Large intestine (tissue), 3 donors: ENCODE results near the gene TLL1. TPM values are rescaled to one million over a fixed set of nuclear protein-coding genes. Genes with fewer than 3 reads are reported as not detected.

Experiments
- DNase-seq, 2 donors: peaks; one replicate each; pipeline versions ENCODE4 v3.0.0 to v3.0.0-alpha.2; 2013
- H3K27ac ChIP-seq: one replicate; pipeline ENCODE4 v1.5.1; 2013; ENCODE audit warnings: low read length
- H3K27me3 ChIP-seq: 2 replicates; pipeline ENCODE4 v1.6.1; 2013; ENCODE audit warnings: low read length; ENCODE audit not compliant: control insufficient read depth, insufficient read depth
- H3K36me3 ChIP-seq: 2 replicates; pipeline ENCODE4 v1.6.1; 2013; ENCODE audit warnings: low read length; ENCODE audit not compliant: control insufficient read depth, insufficient read depth
- H3K4me1 ChIP-seq: one replicate; pipeline ENCODE4 v1.6.1; 2013; ENCODE audit warnings: low read length; ENCODE audit not compliant: control insufficient read depth, insufficient read depth
- H3K4me3 ChIP-seq: one replicate; pipeline ENCODE4 v1.5.1; 2013; ENCODE audit warnings: low read length
- H3K9me3 ChIP-seq: one replicate; pipeline ENCODE4 v1.6.1; 2013; ENCODE audit warnings: mild to moderate bottlenecking, low read depth, low read length, moderate library complexity; ENCODE audit not compliant: control insufficient read depth
- WGBS: methylation state at CpG from one replicate; pipeline ENCODE4 v1.1.5; 2013; ENCODE audit warnings: low lambda C conversion rate; ENCODE audit not compliant: insufficient coverage; 5-methylcytosine and 5-hydroxymethylcytosine counted together
- polyA plus RNA-seq: library from polyadenylated mRNA; unstranded; fragments of 120-200 nt; gene quantifications from one replicate; pipeline ENCODE4 v1.2.1, GENCODE V29; 2013

The TLL1 gene
- polyA plus RNA-seq, 1 donor = 2.8 TPM

- no CpG with 5 or more reads among the region's 2 CpGs for WGBS
- H3K4me1 ChIP-seq = no peaks in the 10 kb centered on the region
- H3K27me3 ChIP-seq = no peaks in the 10 kb centered on the region
- H3K36me3 ChIP-seq = no peaks in the 10 kb centered on the region
- no peak overlapping the region for H3K27ac ChIP-seq
- no peak overlapping the region for H3K4me3 ChIP-seq
- DNase-seq = no peak
- H3K9me3 ChIP-seq = no peaks in the 10 kb centered on the region
Measured at GRCh38 chr4:165928601-165929000, 55.6 kb downstream of the TLL1 start.

DNA sequence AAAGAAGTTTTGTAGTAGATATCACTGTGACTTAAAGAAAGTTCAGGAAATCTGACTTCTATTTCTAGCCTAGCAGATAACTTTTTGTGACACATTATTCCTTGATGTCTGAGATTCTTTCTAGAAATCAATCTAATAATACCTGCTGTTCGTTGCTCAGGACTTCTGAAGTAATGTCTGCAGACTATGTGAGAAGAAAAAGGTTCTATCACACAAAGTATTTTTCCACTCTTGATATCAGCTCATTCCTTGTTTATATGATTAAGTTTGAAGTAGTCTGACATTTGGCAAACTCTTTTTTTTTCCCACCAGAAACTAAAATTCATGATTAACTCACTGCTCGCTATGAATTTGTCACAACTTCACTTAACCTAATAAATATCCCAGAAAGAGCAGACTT is 56.6 kb downstream of the TLL1 start:
- WGBS = 83% methylated on average over 2 of the region's 2 CpGs
- Histone ChIP-seq H3K4me3 (no peak overlapping the region), H3K4me1 (no peaks in the 10 kb centered on the region), H3K27me3 (no peaks in the 10 kb centered on the region), H3K9me3 (no peaks in the 10 kb centered on the region), H3K36me3 (no peaks in the 10 kb centered on the region), H3K27ac (no peak overlapping the region)
- no peak for DNase-seq

DNA sequence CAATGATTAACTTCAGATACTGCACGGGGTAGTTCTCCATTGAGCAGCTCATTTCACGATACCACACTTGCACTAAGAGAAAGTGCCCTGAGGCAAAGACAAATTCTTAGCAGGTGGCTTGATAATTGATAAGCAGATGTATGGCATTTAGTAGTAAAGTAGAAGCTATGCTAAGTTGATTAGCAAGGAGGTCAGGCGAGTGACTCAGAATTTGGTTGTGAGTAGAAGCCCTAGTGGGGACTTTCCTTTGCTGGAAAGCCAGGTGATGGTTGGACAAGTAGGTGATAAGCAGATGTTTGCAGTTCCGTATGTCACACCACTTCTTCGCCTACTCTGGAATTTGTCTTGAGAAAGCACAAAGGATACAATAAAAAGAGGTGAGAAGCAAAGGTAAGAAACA is 58.7 kb downstream of the TLL1 start:
- Histone ChIP-seq H3K4me3 (no peak overlapping the region), H3K9me3 (no peaks in the 10 kb centered on the region), H3K4me1 (no peaks in the 10 kb centered on the region), H3K27me3 (no peaks in the 10 kb centered on the region), H3K36me3 (no peaks in the 10 kb centered on the region), H3K27ac (no peak overlapping the region)
- no peak for DNase-seq
- 100% methylated on average over 1 of the region's 5 CpGs for WGBS

DNA sequence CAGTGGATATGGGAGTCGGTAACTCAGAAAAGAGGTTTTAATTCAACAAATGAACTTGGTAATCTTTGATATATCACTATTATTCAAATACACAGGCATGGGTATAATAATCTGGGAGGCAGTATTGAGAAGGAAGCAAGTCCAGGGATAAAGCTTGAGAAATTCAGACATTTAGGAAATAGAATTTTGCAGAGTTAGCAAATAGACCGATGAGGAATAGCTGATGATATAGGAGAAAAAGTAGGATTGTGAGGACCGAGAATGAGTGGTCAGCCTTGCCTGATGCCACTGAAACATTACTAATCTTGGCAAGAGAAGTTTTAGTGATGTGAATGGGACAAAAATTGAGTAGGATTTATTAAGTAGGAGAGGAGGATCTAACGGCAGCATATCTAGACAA is 71.9 kb downstream of the TLL1 start:
- H3K4me3 ChIP-seq = no peak overlapping the region
- DNase-seq = no peak
- H3K4me1 ChIP-seq = no peaks in the 10 kb centered on the region
- no peaks in the 10 kb centered on the region for H3K27me3 ChIP-seq
- H3K27ac ChIP-seq = no peak overlapping the region
- no peaks in the 10 kb centered on the region for H3K36me3 ChIP-seq
- 77% methylated on average over 3 of the region's 4 CpGs for WGBS
- H3K9me3 ChIP-seq = no peaks in the 10 kb centered on the region

DNA sequence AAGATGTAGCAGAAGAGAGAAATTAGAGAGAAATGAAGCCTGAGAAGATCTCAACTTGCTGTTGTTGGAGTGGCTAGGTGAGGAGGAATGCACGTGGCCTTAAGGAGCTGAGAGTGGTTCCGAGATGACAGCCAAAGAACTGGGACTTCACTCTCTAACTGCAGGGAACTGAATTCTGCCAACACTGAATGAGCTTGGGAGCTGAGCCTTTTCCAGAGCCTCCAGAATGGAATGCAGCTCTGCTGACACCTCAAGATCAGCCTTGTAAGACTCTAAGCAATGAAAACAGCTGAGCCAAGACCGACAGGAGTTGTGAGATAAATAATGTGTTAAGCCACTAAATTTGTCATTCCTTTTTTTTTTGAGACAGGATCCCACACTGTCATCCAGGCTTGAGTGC is 73.0 kb downstream of the TLL1 start:
- no CpG with 5 or more reads among the region's 3 CpGs for WGBS
- DNase-seq = no peak
- Histone ChIP-seq H3K36me3 (no peaks in the 10 kb centered on the region), H3K9me3 (no peaks in the 10 kb centered on the region), H3K27me3 (no peaks in the 10 kb centered on the region), H3K27ac (no peak overlapping the region), H3K4me1 (no peaks in the 10 kb centered on the region), H3K4me3 (no peak overlapping the region)

DNA sequence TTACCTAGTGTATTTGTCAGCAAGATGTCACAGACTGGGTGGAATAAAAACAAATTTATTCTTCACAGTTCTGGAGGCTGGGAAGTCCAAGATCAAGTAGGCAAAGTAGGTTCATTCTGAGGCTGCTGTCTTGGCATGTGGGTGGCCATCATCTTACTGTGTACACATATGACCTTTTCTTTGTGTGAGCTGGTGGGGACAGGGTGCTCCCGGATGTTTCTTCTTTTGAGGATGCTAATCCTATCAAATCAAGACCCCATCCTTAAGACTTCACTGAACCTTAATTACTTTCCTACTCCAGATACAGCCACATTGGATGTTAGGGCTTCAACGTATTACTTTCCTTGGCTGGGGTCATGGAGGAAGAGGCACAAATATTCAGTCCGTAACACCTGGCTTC is 74.0 kb downstream of the TLL1 start:
- no peak for DNase-seq
- no CpG with 5 or more reads among the region's 3 CpGs for WGBS
- Histone ChIP-seq H3K4me1 (no peaks in the 10 kb centered on the region), H3K9me3 (no peaks in the 10 kb centered on the region), H3K4me3 (no peak overlapping the region), H3K36me3 (no peaks in the 10 kb centered on the region), H3K27ac (no peak overlapping the region), H3K27me3 (no peaks in the 10 kb centered on the region)

DNA sequence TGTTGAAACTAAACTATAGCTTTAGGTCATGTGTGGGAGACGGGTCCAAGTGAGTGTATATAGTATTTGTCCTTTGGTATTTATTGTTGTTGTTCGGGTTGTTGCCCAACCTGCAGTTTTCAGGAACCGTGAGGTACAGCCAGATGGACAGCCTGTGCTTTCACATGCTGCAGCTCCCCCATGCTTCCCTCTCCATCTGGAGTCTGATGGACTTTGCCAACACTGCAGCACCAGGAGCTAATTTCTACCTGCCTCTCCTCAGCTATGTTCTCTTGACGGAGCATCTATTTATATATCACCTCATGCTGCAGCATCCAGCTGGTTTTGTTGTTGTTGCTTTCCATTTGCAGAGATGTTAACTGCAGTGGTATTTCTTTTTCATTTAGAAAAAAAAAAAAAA is 80.1 kb downstream of the TLL1 start:
- H3K4me3 ChIP-seq = no peak overlapping the region
- DNase-seq = no peak
- H3K27me3 ChIP-seq = no peaks in the 10 kb centered on the region
- WGBS = no CpG with 5 or more reads among the region's 4 CpGs
- no peaks in the 10 kb centered on the region for H3K9me3 ChIP-seq
- H3K27ac ChIP-seq = no peak overlapping the region
- no peaks in the 10 kb centered on the region for H3K36me3 ChIP-seq
- no peaks in the 10 kb centered on the region for H3K4me1 ChIP-seq

- WGBS = 100% methylated on average over 1 of the region's 2 CpGs
- Histone ChIP-seq H3K27ac (no peak overlapping the region), H3K27me3 (no peaks in the 10 kb centered on the region), H3K4me3 (no peak overlapping the region), H3K4me1 (no peaks in the 10 kb centered on the region), H3K9me3 (no peaks in the 10 kb centered on the region), H3K36me3 (no peaks in the 10 kb centered on the region)
- DNase-seq = no peak
Measured at GRCh38 chr4:165963621-165964020, 90.6 kb downstream of the TLL1 start.

GRCh38 chr4:165964591-165964990 is 91.6 kb downstream of the TLL1 start:
- no peak for DNase-seq
- Histone ChIP-seq H3K4me3 (no peak overlapping the region), H3K27ac (no peak overlapping the region), H3K9me3 (no peaks in the 10 kb centered on the region), H3K4me1 (no peaks in the 10 kb centered on the region), H3K36me3 (no peaks in the 10 kb centered on the region), H3K27me3 (no peaks in the 10 kb centered on the region)
- WGBS = no CpG with 5 or more reads among the region's 5 CpGs

- Histone ChIP-seq H3K27ac (no peak overlapping the region), H3K9me3 (no peaks in the 10 kb centered on the region), H3K36me3 (no peaks in the 10 kb centered on the region), H3K4me1 (no peaks in the 10 kb centered on the region), H3K27me3 (no peaks in the 10 kb centered on the region), H3K4me3 (no peak overlapping the region)
- WGBS = 60% methylated on average over 1 of the region's 2 CpGs
- DNase-seq = no peak
Measured at GRCh38 chr4:165965503-165965902, 92.5 kb downstream of the TLL1 start.

GRCh38 chr4:165966833-165967232 is 93.8 kb downstream of the TLL1 start:
- no peak overlapping the region for H3K4me3 ChIP-seq
- no peak for DNase-seq
- no peaks in the 10 kb centered on the region for H3K27me3 ChIP-seq
- H3K9me3 ChIP-seq = no peaks in the 10 kb centered on the region
- no peaks in the 10 kb centered on the region for H3K36me3 ChIP-seq
- H3K27ac ChIP-seq = no peak overlapping the region
- no peaks in the 10 kb centered on the region for H3K4me1 ChIP-seq
- WGBS = no CpG with 5 or more reads among the region's 8 CpGs
